HG02884 (cell line): ENCODE measurements around the gene IMPDH1.

Source experiments
- ATAC-seq: cut with Tn5 transposase; IDR thresholded peaks from one replicate; pipeline ENCODE4 v1.9.1; 2021; ENCODE audit warnings: mild to moderate bottlenecking, moderate library complexity; ENCODE audit not compliant: unreplicated experiment

The IMPDH1 gene

GRCh38 chr7:128389618-128390329 lies 20.0 kb downstream of the IMPDH1 start:
- ATAC-seq, result no peak

GRCh38 chr7:128389085-128389617 lies 20.6 kb downstream of the IMPDH1 start:
- ATAC-seq, result no peak

GRCh38 chr7:128388145-128388485 lies 21.7 kb downstream of the IMPDH1 start:
- no peak for ATAC-seq

- ATAC-seq, result peak; percentile 78
Observed at GRCh38 chr7:128387216-128388144, 22.3 kb downstream of the IMPDH1 start.

GRCh38 chr7:128385988-128386925 lies 23.5 kb downstream of the IMPDH1 start:
- ATAC-seq, result no peak

GRCh38 chr7:128384726-128385125 lies 25.1 kb downstream of the IMPDH1 start:
- no peak for ATAC-seq

- no peak for ATAC-seq
Observed at GRCh38 chr7:128383776-128384175, 26.0 kb downstream of the IMPDH1 start.

GRCh38 chr7:128381161-128381821 lies 28.5 kb downstream of the IMPDH1 start:
- no peak for ATAC-seq

GRCh38 chr7:128380483-128381106 lies 29.2 kb downstream of the IMPDH1 start:
- no peak for ATAC-seq

GRCh38 chr7:128379900-128380479 lies 29.8 kb downstream of the IMPDH1 start:
- ATAC-seq, result no peak

GRCh38 chr7:128378637-128379036 lies 31.1 kb downstream of the IMPDH1 start:
- no peak for ATAC-seq

- ATAC-seq, result no peak
Observed at GRCh38 chr7:128376077-128376476, 33.7 kb downstream of the IMPDH1 start.

- no peak for ATAC-seq
Observed at GRCh38 chr7:128374041-128374440, 35.7 kb downstream of the IMPDH1 start.

GRCh38 chr7:128373606-128374005 lies 36.2 kb downstream of the IMPDH1 start:
- ATAC-seq, result no peak

GRCh38 chr7:128370491-128370890 lies 39.3 kb downstream of the IMPDH1 start:
- ATAC-seq, result no peak

- no peak for ATAC-seq
Observed at GRCh38 chr7:128366986-128367385, 42.8 kb downstream of the IMPDH1 start.

- ATAC-seq, result no peak
Observed at GRCh38 chr7:128366300-128366699, 43.5 kb downstream of the IMPDH1 start.

- no peak for ATAC-seq
Observed at GRCh38 chr7:128365432-128365831, 44.4 kb downstream of the IMPDH1 start.

- ATAC-seq, result no peak
Observed at GRCh38 chr7:128364166-128364870, 45.5 kb downstream of the IMPDH1 start.
